ENCODE results near the gene PRSS22.
A peak's percentile ranks its signal among the peaks of the same experiment; 100 is the strongest.

The PRSS22 gene

GRCh38 chr16:2879854-2880508 is 22.0 kb upstream of the PRSS22 start:
- no peak for DNase-seq

- peak; percentile 46 for DNase-seq
Observed at GRCh38 chr16:2874912-2875362, 17.0 kb upstream of the PRSS22 start.

- DNase-seq = no peak
Observed at GRCh38 chr16:2874032-2874911, 16.3 kb upstream of the PRSS22 start.

- DNase-seq = no peak
Observed at GRCh38 chr16:2871926-2872325, 14.0 kb upstream of the PRSS22 start.

- peak; percentile 88 for DNase-seq
Observed at GRCh38 chr16:2867987-2868789, 10.2 kb upstream of the PRSS22 start.

- no peak for DNase-seq
Observed at GRCh38 chr16:2867661-2867986, 9.7 kb upstream of the PRSS22 start.

- DNase-seq = no peak
Observed at GRCh38 chr16:2866431-2866830, 8.5 kb upstream of the PRSS22 start.

- DNase-seq = no peak
Observed at GRCh38 chr16:2865651-2866050, 7.7 kb upstream of the PRSS22 start.

GRCh38 chr16:2860826-2861567 is 3.0 kb upstream of the PRSS22 start:
- DNase-seq = no peak

- no peak for DNase-seq
Observed at GRCh38 chr16:2859686-2860265, 1.8 kb upstream of the PRSS22 start.

- DNase-seq = peak; percentile 47
Observed at GRCh38 chr16:2858245-2859025, 465 bp upstream of the PRSS22 start.

GRCh38 chr16:2856686-2857450 is 1.1 kb downstream of the PRSS22 start:
- DNase-seq = no peak

GRCh38 chr16:2856061-2856670 is 1.8 kb downstream of the PRSS22 start:
- DNase-seq = no peak

GRCh38 chr16:2855536-2855935 is 2.4 kb downstream of the PRSS22 start:
- DNase-seq = no peak

GRCh38 chr16:2854700-2855309 is 3.2 kb downstream of the PRSS22 start:
- DNase-seq = no peak

GRCh38 chr16:2853531-2854073 is 4.4 kb downstream of the PRSS22 start:
- no peak for DNase-seq

- DNase-seq = no peak
Observed at GRCh38 chr16:2852731-2853507, 5.1 kb downstream of the PRSS22 start.

- no peak for DNase-seq
Observed at GRCh38 chr16:2852003-2852730, 5.8 kb downstream of the PRSS22 start.
